ENCODE data around the gene KRTAP5-3. TPM values are rescaled to one million over a fixed set of nuclear protein-coding genes. Genes with fewer than 3 reads are reported as not detected.

Gene KRTAP5-3
- polyA plus RNA-seq, 2 of the 4 experiments (the other 2 are of a cell fraction): not detected

- 84% methylated on average over 14 of the region's 14 CpGs for WGBS (ENCODE audit: missing lambda C conversion rate)
- POLR2A ChIA-PET: interaction anchor here (1.3 kb wide), 1 partner anchor 40 kb away, joined by 5 read pairs; no protein-coding TSS in a partner anchor
- ATAC-seq: peak; percentile 11 to 37; a peak in 4 of 6 replicates
Observed at GRCh38 chr11:1653541-1654387, 45.5 kb upstream of the KRTAP5-3 start.

GRCh38 chr11:1652771-1653540 is 44.7 kb upstream of the KRTAP5-3 start:
- DNase-seq (ENCODE audit: low read depth in 1 of 2, low spot score in 1 of 2): peak; percentile 51 to 89
- WGBS (ENCODE audit: missing lambda C conversion rate): 40% methylated on average over 12 of the region's 34 CpGs
- no peak overlapping the region for H3K4me3 ChIP-seq
- peak overlapping the region in 1 of 2 experiments; percentile 26; a peak in 2 of 6 replicates for H3K27ac ChIP-seq
- peak overlapping the region; percentile 64 for H3K4me2 ChIP-seq
- FAIRE-seq: no peak
- no peaks in the 10 kb centered on the region; the same call in 2 of the 3 replicates for H3K4me1 ChIP-seq
- CTCF ChIA-PET: interaction anchor here (0.6 to 12.2 kb wide), 105 partner anchors 10 to 878 kb away, joined by 3 to 350 read pairs (median 5); partner anchors contain the start of genes IFITM10, INS, KRTAP5-6 and SYT8
- peak; percentile 79 to 93 for ATAC-seq
- POLR2A ChIA-PET: interaction anchor here (1.3 kb wide), 1 partner anchor 41 kb away, joined by 5 read pairs; no protein-coding TSS in a partner anchor
- no peaks in the 10 kb centered on the region for H3K9me3 ChIP-seq
- TF ChIP-seq ATOH8 (CRISPR knock-in tag; IDR thresholded peaks at IDR 0.05; ENCODE audit: low read depth): no peak
- TF ChIP-seq RARB (CRISPR knock-in tag; IDR thresholded peaks at IDR 0.05): no peak
- TF ChIP-seq RAD21 (conservative IDR thresholded peaks at IDR 0.05 in 1 of 2, IDR thresholded peaks at IDR 0.05 in 1 of 2): peak; percentile 94 to 97
- no peak for TF ChIP-seq TFCP2L1 (CRISPR knock-in tag; IDR thresholded peaks at IDR 0.05)
- no peak for TF ChIP-seq KDM5A (IDR thresholded peaks at IDR 0.05)
- TF ChIP-seq HOXB5 (CRISPR knock-in tag; IDR thresholded peaks at IDR 0.05): no peak
- no peak for TF ChIP-seq FOXS1 (CRISPR knock-in tag; IDR thresholded peaks at IDR 0.05)
- TF ChIP-seq EP300 (IDR thresholded peaks at IDR 0.05): no peak
- TF ChIP-seq CTCF (IDR thresholded peaks at IDR 0.05): peak; percentile 93
- TF ChIP-seq PBX3 (IDR thresholded peaks at IDR 0.05): no peak
- TF ChIP-seq USF2 (IDR thresholded peaks at IDR 0.05): no peak
- no peak for TF ChIP-seq FOSB (CRISPR knock-in tag; IDR thresholded peaks at IDR 0.05)
- TF ChIP-seq GATA3 (IDR thresholded peaks at IDR 0.05; ENCODE audit: borderline replicate concordance): no peak
- TF ChIP-seq NPAS2 (CRISPR knock-in tag; IDR thresholded peaks at IDR 0.05; ENCODE audit: borderline replicate concordance): no peak
- no peak for TF ChIP-seq RCOR1 (IDR thresholded peaks at IDR 0.05; ENCODE audit: low read depth, low read length)
- no peak for TF ChIP-seq BCL3 (IDR thresholded peaks at IDR 0.05)
- TF ChIP-seq POLR2AphosphoS2 (conservative IDR thresholded peaks at IDR 0.05; ENCODE audit: low read length): no peak
- no peak for TF ChIP-seq RNF2 (IDR thresholded peaks at IDR 0.05; ENCODE audit: borderline replicate concordance, low read depth)
- TF ChIP-seq SMC3 (IDR thresholded peaks at IDR 0.05): peak; percentile 90
- no peak for TF ChIP-seq HEYL (CRISPR knock-in tag; IDR thresholded peaks at IDR 0.05)

More at GRCh38 chr11:1653541-1654387, 45.5 kb upstream of the KRTAP5-3 start:
- CTCF ChIA-PET: interaction anchor here (0.6 to 12.2 kb wide), 58 partner anchors 10 to 877 kb away, joined by 3 to 350 read pairs (median 8); partner anchors contain the start of genes INS and SYT8
- FAIRE-seq (no peak), DNase-seq (ENCODE audit: low read depth in 1 of 2, low spot score in 1 of 2) (no peak)
- Histone ChIP-seq H3K4me3 (no peak overlapping the region), H3K9me3 (no peaks in the 10 kb centered on the region), H3K27ac (no peak overlapping the region), H3K4me2 (no peak overlapping the region), H3K4me1 (no peaks in the 10 kb centered on the region; the same call in 2 of the 3 replicates)
- TF ChIP-seq ESRRA (IDR thresholded peaks at IDR 0.05; ENCODE audit: borderline replicate concordance, low read length) (no peak), POLR2A (IDR thresholded peaks at IDR 0.05; ENCODE audit: low read length) (no peak), SREBF2 (IDR thresholded peaks at IDR 0.05) (no peak), ZNF302 (CRISPR knock-in tag; IDR thresholded peaks at IDR 0.05) (no peak), KDM1A (IDR thresholded peaks at IDR 0.05; ENCODE audit: low read depth) (no peak), CBX2 (IDR thresholded peaks at IDR 0.05; ENCODE audit: borderline replicate concordance, low read depth) (no peak), ATOH8 (CRISPR knock-in tag; IDR thresholded peaks at IDR 0.05; ENCODE audit: low read depth) (no peak)

Measured in A549 (cell line).